GM23338 (cell line): ENCODE data around the gene EXOC6B. TPM values are rescaled to one million over a fixed set of nuclear protein-coding genes. Genes with fewer than 3 reads are reported as not detected.

ENCODE experiments used
- ATAC-seq: fragments of 200-7000 bp; cut with Tn5 transposase; 3 replicates; pipeline ENCODE4 v1.9.1; 2020
- DNase-seq: peaks from one replicate; pipeline ENCODE4 v3.0.0-alpha.2; 2015; ENCODE audit warnings: low spot score
- H2AFZ ChIP-seq: fragments of 200-600 bp; sonication (generic); 2 replicates; pipeline ENCODE4 v1.8.0; 2016; ENCODE audit warnings: antibody characterized with exemption, mild to moderate bottlenecking, moderate library complexity
- H3F3A ChIP-seq: fragments of 200-600 bp; sonication (generic); replicated peaks from 2 replicates; pipeline ENCODE4 v1.8.0; 2017; ENCODE audit warnings: antibody characterized with exemption, mixed run types, low read depth
- H3K27ac ChIP-seq: fragments of 200-600 bp; sonication (generic); 2 replicates; pipeline ENCODE4 v1.6.1; 2016; ENCODE audit warnings: low read depth
- H3K27me3 ChIP-seq: fragments of 200-600 bp; sonication (generic); 2 replicates; pipeline ENCODE4 v1.8.0; 2016; ENCODE audit warnings: mild to moderate bottlenecking, mixed run types, moderate library complexity; ENCODE audit not compliant: insufficient read depth
- H3K36me3 ChIP-seq: fragments of 200-600 bp; sonication (generic); 2 replicates; pipeline ENCODE4 v1.8.0; 2016; ENCODE audit warnings: mild to moderate bottlenecking; ENCODE audit not compliant: insufficient read depth
- H3K4me1 ChIP-seq: fragments of 200-600 bp; sonication (generic); 2 replicates; pipeline ENCODE4 v1.8.0; 2016; ENCODE audit warnings: mild to moderate bottlenecking, moderate library complexity; ENCODE audit not compliant: insufficient read depth
- H3K4me2 ChIP-seq: fragments of 200-600 bp; sonication (generic); 2 replicates; pipeline ENCODE4 v1.7.1; 2017; ENCODE audit warnings: mixed run types
- H3K4me3 ChIP-seq: fragments of 200-600 bp; sonication (generic); 2 replicates; pipeline ENCODE4 v1.6.1; 2016; ENCODE audit warnings: mixed run types
- H3K79me2 ChIP-seq: fragments of 200-600 bp; sonication (generic); replicated peaks from 2 replicates; pipeline ENCODE4 v1.8.0; 2017; ENCODE audit warnings: mild to moderate bottlenecking; ENCODE audit not compliant: insufficient read depth
- H3K9me2 ChIP-seq: fragments of 200-600 bp; sonication (generic); 2 replicates; pipeline ENCODE4 v1.8.0; 2017; ENCODE audit not compliant: insufficient read depth
- H4K20me1 ChIP-seq: fragments of 200-600 bp; sonication (generic); replicated peaks from 2 replicates; pipeline ENCODE4 v1.8.0; 2017; ENCODE audit warnings: mild to moderate bottlenecking; ENCODE audit not compliant: insufficient read depth
- H3K27ac Mint-ChIP-seq: 2 replicates; pipeline ENCODE4 v1.8.0; 2020; ENCODE audit warnings: inconsistent platforms, mild to moderate bottlenecking, moderate library complexity, mixed read lengths
- H3K27me3 Mint-ChIP-seq: 3 replicates; pipeline ENCODE4 v1.8.0; 2022; ENCODE audit warnings: low read depth, mild to moderate bottlenecking, moderate library complexity, mixed read lengths, inconsistent platforms; ENCODE audit not compliant: insufficient read depth, poor library complexity
- H3K36me3 Mint-ChIP-seq: 3 replicates; pipeline ENCODE4 v1.8.0; 2021; ENCODE audit warnings: low read depth, mild to moderate bottlenecking, inconsistent platforms, moderate library complexity, mixed read lengths
- H3K4me1 Mint-ChIP-seq: 3 replicates; pipeline ENCODE4 v1.8.0; 2020; ENCODE audit warnings: mild to moderate bottlenecking, inconsistent platforms, mixed read lengths
- H3K4me3 Mint-ChIP-seq: 3 replicates; pipeline ENCODE4 v1.8.0; 2021; ENCODE audit warnings: moderate library complexity, mild to moderate bottlenecking, inconsistent platforms, mixed read lengths
- H3K9me3 Mint-ChIP-seq: 3 replicates; pipeline ENCODE4 v1.8.0; 2020; ENCODE audit warnings: moderate library complexity, mild to moderate bottlenecking, inconsistent platforms, mixed read lengths
- CREB1 ChIP-seq: fragments of 250-450 bp; sonication (Bioruptor Pico); IDR thresholded peaks from 2 replicates; pipeline ENCODE4 v1.5.0; 2020; ENCODE audit warnings: low read depth, mild to moderate bottlenecking, moderate library complexity
- EZH2 ChIP-seq: fragments of 200-600 bp; sonication (generic); IDR thresholded peaks from one replicate; pipeline ENCODE4 v1.8.0; 2017; ENCODE audit warnings: antibody characterized with exemption, mild to moderate bottlenecking, low read depth; ENCODE audit not compliant: unreplicated experiment
- EZH2phosphoT487 ChIP-seq: fragments of 200-600 bp; sonication (generic); IDR thresholded peaks from one replicate; pipeline ENCODE4 v1.8.1; 2018; ENCODE audit warnings: antibody characterized with exemption; ENCODE audit not compliant: unreplicated experiment
- JUNB ChIP-seq: IDR thresholded peaks from one replicate; pipeline ENCODE4 v1.6.1; 2016; ENCODE audit warnings: antibody characterized with exemption; ENCODE audit not compliant: unreplicated experiment
- NANOG ChIP-seq: IDR thresholded peaks from 2 replicates; pipeline ENCODE4 v1.6.1; 2016; ENCODE audit warnings: antibody characterized with exemption, borderline replicate concordance
- POLR2AphosphoS5 ChIP-seq: IDR thresholded peaks from 2 replicates; pipeline ENCODE4 v1.6.1; 2016; ENCODE audit warnings: antibody characterized with exemption, low read depth
- STAT1 ChIP-seq: IDR thresholded peaks from one replicate; pipeline ENCODE4 v1.6.1; 2016; ENCODE audit warnings: antibody characterized with exemption; ENCODE audit not compliant: unreplicated experiment
- ZNF114 ChIP-seq: fragments of 250-450 bp; sonication (Bioruptor Pico); IDR thresholded peaks from 2 replicates; pipeline ENCODE4 v1.5.0; 2020; ENCODE audit warnings: mild to moderate bottlenecking, moderate library complexity
- ZNF331 ChIP-seq: fragments of 250-450 bp; sonication (Bioruptor Pico); IDR thresholded peaks from 2 replicates; pipeline ENCODE4 v1.5.0; 2020; ENCODE audit warnings: low read depth, mild to moderate bottlenecking, moderate library complexity
- ZNF462 ChIP-seq: fragments of 250-450 bp; sonication (Bioruptor Pico); IDR thresholded peaks from 2 replicates; pipeline ENCODE4 v1.5.0; 2020; ENCODE audit warnings: mild to moderate bottlenecking, moderate library complexity
- polyA plus RNA-seq: library from polyadenylated mRNA; unstranded; fragments of >200 nt; fragmentation: Nextera tagmentation; extraction: Ambion mirVana; gene quantifications from 2 replicates; pipeline ENCODE4 v1.2.1, GENCODE V29; 2016
- total RNA-seq: library from RNA; depleted of rRNA; stranded (reverse); fragments of >200 nt; shearing (Covaris generic); gene quantifications from 2 replicates; pipeline ENCODE4 v1.2.3, GENCODE V29; 2014
- TF ChIP-seq, protein P1 (sequence below): IDR thresholded peaks from 2 replicates; pipeline ENCODE4 v1.6.1; 2016; ENCODE audit warnings: antibody characterized with exemption
- TF ChIP-seq, protein P2 (sequence below): IDR thresholded peaks from one replicate; pipeline ENCODE4 v1.6.1; 2018; ENCODE audit warnings: antibody characterized with exemption; ENCODE audit not compliant: unreplicated experiment

EXOC6B gene
- total and polyA plus RNA-seq, 2 experiments from 2014 or later, result 7.2 to 45.9 TPM

DNA sequence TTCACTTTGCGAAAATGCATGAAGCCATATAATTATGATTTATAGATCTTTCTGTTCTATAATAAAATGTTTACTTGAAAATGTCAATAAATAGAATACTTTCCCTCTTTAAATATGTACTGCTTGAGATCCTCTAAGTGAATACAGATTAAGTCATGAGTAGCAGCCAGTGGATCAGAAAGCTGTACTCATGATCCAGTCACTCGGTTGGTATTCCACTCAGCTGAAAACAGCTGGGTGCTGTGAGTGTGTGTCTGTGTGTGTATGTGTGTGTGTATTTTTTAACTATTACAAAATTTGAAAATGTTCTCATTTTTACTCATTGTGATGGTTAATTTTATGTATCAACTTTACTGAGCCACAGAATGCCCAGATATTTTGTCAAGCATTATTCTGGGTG is 536.5 kb downstream of the EXOC6B start (continued):
- TF ChIP-seq ZNF462 (no peak), ZNF114 (no peak), CREB1 (no peak), ZNF331 (CRISPR knock-in tag) (no peak), EZH2 (no peak), POLR2AphosphoS5 (no peak), EZH2phosphoT487 (no peak), STAT1 (no peak), NANOG (no peak), JUNB (no peak)
- TF ChIP-seq, protein P1, sequence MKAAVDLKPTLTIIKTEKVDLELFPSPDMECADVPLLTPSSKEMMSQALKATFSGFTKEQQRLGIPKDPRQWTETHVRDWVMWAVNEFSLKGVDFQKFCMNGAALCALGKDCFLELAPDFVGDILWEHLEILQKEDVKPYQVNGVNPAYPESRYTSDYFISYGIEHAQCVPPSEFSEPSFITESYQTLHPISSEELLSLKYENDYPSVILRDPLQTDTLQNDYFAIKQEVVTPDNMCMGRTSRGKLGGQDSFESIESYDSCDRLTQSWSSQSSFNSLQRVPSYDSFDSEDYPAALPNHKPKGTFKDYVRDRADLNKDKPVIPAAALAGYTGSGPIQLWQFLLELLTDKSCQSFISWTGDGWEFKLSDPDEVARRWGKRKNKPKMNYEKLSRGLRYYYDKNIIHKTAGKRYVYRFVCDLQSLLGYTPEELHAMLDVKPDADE, result no peak

GRCh38 chr2:72278046-72278445 is 547.8 kb downstream of the EXOC6B start:
- Mint-ChIP-seq H3K27me3 (no peaks in the 10 kb centered on the region), H3K36me3 (no peaks in the 10 kb centered on the region), H3K9me3 (no peaks in the 10 kb centered on the region), H3K4me1 (peaks cover 23% of the 10 kb centered on the region), H3K4me3 (no peak overlapping the region), H3K27ac (no peak overlapping the region)
- H3K79me2 ChIP-seq, result no peaks in the 10 kb centered on the region
- no peaks in the 10 kb centered on the region for H4K20me1 ChIP-seq
- H3K36me3 ChIP-seq, result no peaks in the 10 kb centered on the region
- DNase-seq (no peak), ATAC-seq (no peak)
- H3K4me3 ChIP-seq, result no peak overlapping the region
- no peak overlapping the region for H2AFZ ChIP-seq
- no peaks in the 10 kb centered on the region for H3K9me2 ChIP-seq
- no peaks in the 10 kb centered on the region for H3F3A ChIP-seq
- no peaks in the 10 kb centered on the region for H3K27me3 ChIP-seq
- H3K27ac ChIP-seq, result no peak overlapping the region
- 0 out of 2 replicates have a peak, but pooled peaks cover under 1% of the 10 kb centered on the region for H3K4me1 ChIP-seq
- no peak overlapping the region for H3K4me2 ChIP-seq
- TF ChIP-seq, protein P2, sequence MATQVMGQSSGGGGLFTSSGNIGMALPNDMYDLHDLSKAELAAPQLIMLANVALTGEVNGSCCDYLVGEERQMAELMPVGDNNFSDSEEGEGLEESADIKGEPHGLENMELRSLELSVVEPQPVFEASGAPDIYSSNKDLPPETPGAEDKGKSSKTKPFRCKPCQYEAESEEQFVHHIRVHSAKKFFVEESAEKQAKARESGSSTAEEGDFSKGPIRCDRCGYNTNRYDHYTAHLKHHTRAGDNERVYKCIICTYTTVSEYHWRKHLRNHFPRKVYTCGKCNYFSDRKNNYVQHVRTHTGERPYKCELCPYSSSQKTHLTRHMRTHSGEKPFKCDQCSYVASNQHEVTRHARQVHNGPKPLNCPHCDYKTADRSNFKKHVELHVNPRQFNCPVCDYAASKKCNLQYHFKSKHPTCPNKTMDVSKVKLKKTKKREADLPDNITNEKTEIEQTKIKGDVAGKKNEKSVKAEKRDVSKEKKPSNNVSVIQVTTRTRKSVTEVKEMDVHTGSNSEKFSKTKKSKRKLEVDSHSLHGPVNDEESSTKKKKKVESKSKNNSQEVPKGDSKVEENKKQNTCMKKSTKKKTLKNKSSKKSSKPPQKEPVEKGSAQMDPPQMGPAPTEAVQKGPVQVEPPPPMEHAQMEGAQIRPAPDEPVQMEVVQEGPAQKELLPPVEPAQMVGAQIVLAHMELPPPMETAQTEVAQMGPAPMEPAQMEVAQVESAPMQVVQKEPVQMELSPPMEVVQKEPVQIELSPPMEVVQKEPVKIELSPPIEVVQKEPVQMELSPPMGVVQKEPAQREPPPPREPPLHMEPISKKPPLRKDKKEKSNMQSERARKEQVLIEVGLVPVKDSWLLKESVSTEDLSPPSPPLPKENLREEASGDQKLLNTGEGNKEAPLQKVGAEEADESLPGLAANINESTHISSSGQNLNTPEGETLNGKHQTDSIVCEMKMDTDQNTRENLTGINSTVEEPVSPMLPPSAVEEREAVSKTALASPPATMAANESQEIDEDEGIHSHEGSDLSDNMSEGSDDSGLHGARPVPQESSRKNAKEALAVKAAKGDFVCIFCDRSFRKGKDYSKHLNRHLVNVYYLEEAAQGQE, result no peak
- TF ChIP-seq JUNB (no peak), ZNF331 (CRISPR knock-in tag) (no peak), STAT1 (no peak), ZNF114 (no peak), CREB1 (no peak)
